Dermis microvascular lymphatic vessel endothelial cell (primary cell): Measurements from ENCODE around the gene RNF26. TPM values are rescaled to one million over a fixed set of nuclear protein-coding genes. Genes with fewer than 3 reads are reported as not detected.

Experiments used
- DNase-seq, 2 donors: peaks; one replicate each; pipeline versions ENCODE4 v3.0.0 to v3.0.0-alpha.2; 2010; ENCODE audit warnings: low read depth in 2 of 2
- total RNA-seq: library from RNA; depleted of rRNA; stranded (reverse); fragments of >200 nt; gene quantifications from 2 replicates; pipeline ENCODE4 v1.2.1, GENCODE V29; 2014

Gene RNF26
- total RNA-seq, 1 donor from 2014 or later = 2.6 TPM

DNA sequence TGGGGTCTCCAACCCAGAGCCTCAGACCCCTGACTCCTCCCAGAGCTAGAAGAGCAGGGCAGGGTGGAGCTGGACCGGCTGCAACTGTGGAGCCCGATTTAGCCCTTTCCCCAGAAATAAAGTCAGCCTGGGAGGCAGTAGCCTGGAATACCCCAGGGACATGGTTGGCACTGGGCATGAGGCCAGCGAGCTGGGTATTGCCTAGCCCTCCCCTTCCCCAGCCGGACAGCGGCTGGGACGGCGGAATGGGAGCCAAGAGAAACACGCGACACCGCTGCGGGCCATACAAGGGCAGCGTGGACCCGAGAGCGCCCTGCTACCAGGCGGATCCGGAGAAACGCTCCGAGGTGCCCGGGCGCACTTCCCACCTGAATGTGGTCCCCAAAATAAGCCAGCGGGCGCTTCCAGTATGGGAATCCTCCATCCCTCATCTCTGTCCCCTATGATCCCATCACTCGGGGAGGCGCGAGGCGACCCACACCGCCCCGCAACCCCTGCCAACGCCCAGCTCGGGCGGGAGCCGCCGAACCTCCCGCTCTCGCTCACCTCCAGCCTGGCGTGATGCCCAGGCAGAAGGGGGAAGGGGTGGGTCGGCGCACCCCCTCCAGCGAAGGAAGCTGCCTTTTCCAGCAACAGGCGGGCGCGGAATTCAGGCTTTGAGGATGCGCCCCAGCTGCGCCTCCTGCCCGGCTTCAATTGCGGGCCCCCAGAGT, 18.2 kb upstream of the RNF26 start:
- DNase-seq = peak in 1 of 2 donors; percentile 61

DNA sequence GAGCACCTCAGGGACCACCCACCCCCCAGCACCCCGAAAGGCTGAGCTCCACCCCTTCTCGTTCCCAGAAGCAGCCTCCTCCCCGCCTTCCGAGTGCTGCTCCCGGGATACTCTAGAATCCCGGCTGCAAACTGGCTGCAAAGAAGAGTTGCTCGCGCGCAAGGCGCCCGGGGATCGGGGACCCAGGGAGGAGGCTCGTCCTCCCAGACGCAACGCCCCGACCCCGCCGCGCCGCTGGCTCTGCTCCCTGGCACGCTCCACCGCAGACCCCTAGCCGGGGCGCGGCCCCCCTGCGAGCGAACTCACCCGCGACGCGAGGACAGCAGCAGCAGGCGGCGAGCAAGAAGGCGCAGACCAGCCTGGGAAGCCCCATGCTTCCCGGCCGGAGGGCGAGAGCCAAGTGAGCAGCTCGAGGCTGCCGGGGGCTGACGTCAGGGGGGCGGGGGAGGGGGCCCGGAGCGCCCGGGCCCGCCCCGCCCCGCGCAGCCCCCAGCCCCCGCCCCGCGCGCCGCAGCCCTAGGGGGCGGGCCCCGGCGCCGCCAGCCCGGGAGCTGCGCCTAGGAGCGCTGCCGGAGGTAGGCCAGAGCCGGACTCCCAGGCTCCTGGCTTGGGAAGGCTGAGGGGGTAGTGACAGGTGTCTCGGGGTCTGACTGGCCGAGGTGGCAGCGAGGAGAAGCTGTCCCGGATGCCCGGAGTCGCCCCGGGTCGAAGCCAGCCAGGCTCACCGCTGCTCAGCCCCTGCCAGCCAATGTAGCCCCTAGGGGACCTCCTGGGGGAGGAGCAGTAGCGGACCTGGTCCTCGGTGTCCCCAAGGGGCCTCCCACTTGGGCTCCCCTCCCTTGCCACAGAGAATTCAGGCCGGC, 17.4 kb upstream of the RNF26 start, which contains the start of gene MCAM:
TSS of gene MCAM (minus strand) at position 402 of the 863 bp plus-strand sequence. CDS start at position 373, 29 bp downstream.
- DNase-seq = peak in 1 of 2 donors; percentile 72

DNA sequence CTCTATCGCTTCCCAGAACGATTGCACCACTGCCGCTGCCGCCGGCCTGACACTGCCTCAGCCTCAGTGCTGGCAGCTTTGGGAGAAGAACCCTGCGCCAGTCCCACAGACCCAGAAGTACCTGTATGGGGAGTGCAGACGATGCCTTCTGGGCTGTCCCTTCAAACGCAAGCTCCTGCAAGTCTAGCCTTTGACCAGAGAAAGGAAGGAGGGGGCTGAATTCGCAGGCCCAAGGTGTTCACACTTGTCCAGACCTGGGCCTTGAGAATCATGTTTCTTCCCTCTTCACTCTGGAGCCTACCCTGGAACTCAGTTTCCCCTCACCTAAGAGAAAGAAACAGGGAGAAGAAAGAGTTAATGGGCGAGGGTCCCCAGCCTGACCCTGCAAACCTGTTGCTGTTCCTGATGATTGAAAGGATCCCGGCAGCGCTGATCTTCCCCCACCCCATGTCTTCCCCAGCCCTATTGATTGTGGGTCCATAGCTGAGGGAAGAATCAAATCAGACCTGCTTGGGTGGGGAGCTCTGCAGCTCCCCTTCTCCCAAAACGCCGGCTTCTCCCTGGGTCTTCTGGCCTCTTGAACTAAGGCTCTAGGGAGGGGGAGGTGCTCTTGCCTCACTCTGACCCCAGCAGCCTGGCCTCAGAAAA, 16.6 kb upstream of the RNF26 start:
- no peak for DNase-seq

DNA sequence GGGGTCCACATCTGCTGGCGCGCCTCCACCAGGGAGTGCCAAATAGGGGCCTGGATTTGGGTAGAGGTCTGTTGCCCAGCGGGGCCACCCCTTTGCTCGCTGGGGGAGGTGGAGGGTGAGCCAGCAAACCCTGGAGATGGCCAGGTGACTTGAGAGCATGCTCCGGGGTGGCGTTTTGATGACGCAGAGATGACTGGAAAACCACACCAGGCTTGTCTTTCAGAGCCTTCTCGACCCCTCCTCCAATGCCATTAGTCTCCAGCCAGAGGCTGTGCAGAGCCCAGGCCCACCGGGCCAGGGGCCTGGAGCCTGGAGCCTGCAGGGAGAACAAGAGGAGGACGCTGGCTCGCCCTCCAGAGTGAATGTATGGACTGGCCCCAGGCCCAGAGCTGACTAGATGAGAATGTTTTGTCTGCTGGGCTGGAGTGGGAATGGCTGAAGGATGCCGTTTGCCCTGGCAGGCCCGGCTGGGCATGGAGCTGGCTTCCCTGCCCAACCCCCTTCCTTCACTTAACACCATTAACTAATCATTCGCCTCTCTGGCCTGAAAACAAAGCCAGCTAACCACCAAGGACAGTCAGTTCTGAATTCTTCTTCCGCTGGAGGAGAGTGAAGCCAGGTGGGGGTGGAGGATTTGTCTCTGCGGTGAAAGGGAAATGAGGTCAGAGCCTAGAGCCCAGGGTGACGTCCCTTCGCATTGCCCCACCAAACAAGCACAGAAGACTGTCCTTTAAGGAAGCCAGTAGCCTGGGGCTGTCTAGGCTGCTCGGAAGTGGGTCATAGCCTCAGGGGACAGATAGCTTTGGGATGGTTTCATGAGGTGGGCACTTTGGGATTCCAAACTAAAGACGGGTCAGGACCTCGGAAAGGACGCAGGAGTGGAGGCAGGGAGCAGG, 15.8 kb upstream of the RNF26 start:
- peak in 1 of 2 donors; percentile 78 for DNase-seq

DNA sequence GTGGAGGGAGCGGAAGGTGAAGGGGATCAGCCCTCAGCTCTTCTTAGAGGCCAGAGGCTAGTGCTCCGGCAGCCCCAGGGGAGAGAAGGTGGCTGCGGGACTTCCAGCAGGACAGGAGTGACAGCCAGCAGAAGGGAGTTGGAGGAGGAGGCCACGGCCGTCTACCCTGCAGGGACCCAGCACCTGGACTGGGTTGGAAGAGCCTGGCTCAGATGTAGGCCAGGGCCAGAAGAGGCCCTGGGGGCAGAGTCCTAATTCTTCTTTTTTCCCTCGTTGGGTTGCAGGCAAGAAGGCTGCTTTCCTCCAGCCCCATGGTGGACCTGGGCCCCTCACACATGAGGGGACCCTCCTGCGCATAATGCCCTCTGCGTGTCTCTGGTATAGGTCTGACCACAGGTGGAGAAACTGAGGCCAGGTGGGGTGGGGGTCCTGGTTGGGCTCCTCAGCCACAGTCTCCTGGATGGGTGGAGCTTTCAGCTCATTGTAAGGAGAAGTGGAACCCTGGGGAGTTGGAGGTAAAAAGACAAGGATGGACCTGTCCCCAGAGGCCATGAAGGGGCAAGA, 15.1 kb upstream of the RNF26 start:
- DNase-seq = no peak

DNA sequence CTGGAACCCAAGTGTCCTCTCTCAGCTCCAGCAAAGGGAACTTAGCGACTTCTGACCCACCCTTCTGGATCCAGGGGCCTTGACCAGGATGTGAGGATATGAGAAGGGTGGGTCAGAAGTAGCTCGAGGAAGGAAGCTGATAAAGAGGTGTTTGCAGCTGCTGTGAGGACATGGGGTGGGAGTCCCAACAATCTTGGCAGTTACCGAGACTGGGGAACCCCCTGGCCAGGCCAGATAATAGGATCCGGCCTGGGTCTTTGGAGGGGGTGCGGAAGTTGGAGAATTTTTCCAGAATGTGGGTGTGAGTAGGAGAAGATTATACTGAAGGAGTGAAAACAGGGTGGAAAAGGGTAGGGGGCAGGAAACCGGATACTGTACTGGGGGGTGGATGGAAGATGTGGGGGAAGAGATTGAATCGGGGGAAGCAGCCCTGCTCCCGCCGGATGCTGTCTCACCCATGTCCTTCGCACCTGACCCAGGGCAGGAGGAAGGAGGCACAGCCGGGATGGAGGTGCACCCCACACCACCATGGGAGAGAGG, 14.6 kb upstream of the RNF26 start:
- DNase-seq = peak in 1 of 2 donors; percentile 75

DNA sequence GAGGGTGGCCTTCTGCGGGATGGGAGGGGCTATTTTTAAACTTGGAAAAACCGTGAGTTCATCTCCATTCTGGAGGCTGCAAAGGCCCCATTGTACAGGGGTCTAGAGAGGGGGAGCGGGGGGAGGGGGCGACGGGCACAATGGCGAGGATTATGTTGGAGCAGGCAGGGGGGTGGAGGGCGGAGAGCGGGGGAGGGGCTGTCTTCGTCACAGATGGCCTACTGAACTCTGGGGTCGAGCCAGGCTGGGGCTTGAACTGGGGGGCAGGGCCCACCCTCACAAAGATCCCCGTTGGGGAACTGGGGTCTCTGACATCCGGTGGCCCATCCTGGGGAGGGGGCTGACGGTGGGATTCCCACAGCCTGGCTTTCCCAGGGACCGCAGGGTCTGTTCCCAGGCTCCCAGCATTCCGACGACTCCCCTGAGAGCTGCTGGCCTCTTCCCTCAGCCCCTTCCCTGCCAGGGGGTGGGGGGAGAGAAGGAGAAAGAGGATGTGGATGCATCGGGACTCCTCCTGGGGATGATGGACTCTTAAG, 14.0 kb upstream of the RNF26 start:
- DNase-seq = peak in 1 of 2 donors; percentile 48

DNA sequence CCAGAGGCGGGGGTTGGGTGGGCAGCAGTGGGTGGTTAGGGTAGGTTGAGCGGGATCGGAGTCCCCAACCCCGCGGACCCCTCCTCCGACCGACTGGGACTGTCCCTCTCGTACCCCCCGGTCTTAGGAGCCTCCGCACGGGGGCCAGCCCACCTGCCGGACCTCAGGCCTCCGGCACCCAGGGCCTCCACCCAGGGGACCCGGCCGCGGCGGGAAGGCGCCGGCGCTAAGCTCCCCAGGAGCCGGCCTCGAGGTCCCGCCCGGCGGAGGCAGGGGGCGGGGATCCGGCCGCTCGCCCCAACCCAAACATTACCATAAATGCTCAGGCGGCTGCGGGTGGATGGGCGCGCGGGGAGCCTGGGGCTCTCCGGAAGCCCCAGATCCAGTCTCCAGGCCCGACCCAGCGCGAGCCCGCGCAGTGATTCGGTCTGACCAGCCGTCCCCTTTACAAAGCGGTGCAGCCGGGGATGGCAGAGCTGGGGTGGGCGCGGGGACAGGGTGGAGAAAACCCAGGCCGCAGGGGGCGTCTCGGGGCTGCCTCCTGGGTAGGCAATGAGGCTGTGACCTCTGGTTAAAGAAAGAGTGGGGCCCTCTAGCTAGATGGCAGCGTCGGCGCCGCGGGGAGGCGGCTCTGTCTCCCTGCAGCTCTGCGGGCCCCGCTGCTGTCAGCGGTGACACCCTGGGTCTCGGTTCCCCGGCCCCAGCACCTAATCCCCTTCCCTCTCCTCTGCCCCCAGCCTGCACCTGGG, 13.4 kb upstream of the RNF26 start:
- DNase-seq = peak in 1 of 2 donors; percentile 66

DNA sequence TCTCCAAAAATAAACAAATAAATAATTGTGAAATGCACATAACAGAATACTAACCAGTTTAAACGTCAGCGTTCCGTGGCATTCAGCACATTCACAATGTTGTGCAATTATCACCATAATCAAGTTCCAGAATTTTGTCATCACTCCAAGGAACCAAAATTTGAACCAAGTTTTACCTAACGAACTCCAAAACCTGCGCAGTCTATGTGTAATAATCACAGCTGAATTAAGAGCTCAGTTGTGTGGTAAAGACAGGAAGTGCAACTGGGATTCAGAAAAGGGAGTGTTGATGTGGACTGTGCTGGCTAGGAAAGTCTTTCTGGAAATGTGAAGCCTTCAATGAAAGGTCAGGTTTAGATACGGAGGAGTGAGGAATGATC, 12.0 kb upstream of the RNF26 start:
- no peak for DNase-seq

DNA sequence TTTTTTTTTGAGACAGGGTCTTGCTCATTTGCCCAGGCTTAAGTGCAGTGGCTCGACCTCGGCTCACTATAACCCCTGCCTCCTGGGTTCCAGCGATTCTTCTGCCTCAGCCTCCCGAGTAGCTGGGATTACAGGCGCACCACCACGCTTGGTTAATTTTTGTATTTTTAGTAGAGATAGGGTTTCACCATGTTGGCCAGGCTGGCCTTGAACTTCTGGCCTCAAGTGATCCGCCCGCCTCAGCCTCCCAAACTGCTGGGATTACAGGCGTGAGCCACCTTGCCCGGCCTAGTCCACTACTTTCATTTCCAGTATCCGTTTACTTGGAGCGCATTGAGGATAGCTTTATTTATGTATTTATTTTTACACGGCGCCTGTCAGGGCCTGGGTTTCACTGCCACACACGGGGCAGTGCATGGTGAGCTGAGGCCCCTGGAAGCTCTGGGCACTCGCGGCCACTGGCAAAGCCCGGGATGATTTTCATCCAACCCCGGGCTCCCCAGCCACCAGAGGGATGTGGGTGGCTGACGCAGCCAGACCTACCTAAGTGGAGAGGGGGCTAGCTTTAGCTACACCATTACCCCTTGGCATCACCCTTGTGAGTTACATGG, 11.3 kb upstream of the RNF26 start:
- no peak for DNase-seq

DNA sequence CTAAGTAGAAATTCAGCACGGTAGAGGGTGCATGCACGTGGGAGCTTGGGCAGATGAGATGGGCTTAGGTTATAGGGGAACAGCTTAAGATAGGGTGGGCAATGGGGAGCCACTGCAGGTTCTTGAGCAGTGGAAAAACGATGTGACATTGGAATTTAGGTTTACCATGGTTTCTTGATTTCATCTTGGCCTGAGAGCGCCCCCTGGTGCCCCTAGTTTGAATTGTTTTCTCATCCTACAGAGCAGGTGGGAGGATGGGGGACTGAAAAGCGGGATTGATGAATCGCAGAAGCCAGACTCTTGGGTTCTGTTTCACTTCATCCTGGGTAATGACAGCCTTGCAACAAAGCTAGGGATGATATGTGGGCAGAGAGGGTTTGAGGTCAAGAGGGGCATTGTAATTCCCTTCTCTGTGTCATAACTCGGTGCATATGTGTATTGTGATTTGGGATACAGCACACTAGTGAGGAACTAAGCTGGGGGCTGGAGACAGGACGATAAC, 10.7 kb upstream of the RNF26 start:
- DNase-seq = peak in 1 of 2 donors; percentile 69

DNA sequence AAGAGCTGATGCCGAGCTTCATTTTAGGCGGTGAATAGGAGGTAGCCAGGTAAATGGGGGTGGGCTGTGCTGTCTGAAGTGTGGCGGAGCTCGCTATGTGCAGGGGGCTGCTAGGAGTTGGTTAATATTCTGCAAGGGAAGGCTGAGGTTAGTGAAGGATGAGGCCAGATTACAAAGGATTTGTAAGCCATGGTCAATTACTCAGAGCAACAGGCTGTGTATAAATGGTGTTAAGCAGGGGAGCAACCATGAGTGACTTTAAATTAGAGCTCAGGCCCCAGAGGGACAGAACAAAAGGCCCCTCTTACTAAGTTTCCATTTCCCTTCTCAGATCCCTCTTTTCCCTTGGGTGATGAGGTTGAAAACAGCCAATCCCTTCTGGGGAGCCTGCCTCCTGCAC, 10.1 kb upstream of the RNF26 start:
- DNase-seq = no peak

DNA sequence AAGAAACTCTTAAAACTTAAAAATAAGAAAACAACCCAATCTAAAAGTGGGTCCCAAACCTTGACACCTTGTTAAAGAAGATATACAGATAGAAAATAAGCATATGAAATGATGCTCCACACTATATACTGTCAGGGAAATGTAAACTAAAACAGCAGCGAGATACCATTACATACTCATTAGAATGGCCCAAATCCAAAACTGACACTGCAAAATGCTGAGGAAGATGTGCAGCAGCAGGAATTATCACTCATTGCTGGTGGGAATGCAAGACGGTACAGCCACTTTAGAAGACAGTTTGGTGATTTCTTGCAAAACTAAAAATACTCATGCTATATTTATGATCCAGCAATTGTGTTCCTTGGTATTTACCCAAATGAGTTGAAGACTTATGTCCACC, 5.0 kb upstream of the RNF26 start:
- DNase-seq = no peak

DNA sequence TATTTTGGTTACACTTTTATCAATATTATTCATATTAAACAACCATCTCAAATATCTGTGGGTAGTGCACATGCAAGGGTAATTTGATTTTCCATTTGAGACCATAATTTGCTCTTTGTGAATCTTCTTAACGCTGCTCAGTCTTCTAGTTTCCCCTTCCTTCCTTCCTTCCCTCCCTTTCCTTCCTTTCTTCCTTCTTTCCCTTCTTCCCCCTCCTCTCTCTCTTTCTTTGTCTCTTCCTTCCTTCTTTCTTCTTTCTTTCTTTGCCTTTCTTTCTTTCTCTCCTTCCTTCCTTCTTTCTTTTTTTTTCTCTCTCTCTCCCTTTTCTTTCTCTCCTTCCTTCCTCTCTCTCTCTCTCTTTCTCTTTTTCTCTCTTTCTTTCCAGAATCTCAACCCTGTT, 4.1 kb upstream of the RNF26 start:
- no peak for DNase-seq

DNA sequence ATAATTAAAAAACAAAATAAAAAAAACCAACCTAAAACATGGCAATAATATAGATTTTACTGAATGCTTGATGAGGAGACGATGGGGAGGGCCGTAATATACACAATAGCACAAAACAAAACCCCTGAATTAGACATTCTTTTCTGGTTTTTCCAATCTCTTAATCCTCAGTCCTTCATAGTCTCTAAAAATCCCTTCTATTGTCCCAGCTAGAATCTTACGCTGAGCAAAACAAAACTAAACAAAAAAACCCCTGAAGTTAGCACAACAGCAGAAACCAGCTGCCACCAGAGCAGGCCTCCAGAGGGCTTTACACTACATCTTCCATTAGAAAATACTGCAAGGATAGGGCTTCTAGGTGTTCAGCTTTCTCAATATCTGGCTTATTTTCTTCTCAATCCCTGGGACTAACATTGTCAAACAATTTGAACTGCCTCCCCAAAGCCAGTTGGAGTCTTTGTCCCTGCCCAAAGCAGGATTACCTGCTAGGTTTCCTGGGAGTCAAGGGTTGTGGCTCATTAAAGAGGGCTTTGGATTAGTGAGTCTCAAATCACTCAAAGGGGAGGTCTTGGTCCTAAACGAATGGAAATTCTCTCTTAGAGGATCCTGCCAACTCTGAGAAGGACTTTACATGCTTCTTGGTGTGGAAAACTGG, 2.1 kb upstream of the RNF26 start:
- DNase-seq = no peak

DNA sequence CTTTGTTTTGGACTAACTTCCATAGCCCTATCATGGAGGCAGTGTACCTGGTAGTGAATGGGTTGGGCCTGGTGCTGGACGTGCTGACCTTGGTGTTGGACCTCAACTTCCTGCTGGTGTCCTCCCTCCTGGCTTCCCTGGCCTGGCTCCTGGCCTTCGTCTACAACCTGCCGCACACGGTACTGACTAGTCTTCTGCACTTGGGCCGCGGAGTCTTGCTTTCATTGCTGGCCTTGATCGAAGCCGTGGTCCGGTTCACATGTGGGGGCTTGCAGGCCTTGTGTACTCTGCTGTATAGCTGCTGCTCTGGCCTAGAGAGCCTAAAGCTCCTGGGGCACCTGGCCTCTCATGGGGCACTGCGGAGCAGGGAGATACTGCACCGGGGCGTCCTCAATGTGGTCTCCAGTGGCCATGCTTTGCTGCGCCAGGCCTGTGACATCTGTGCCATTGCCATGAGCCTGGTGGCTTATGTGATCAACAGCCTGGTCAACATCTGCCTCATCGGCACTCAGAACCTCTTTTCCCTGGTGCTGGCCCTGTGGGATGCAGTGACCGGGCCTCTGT, 846 bp downstream of the RNF26 start:
- no peak for DNase-seq

DNA sequence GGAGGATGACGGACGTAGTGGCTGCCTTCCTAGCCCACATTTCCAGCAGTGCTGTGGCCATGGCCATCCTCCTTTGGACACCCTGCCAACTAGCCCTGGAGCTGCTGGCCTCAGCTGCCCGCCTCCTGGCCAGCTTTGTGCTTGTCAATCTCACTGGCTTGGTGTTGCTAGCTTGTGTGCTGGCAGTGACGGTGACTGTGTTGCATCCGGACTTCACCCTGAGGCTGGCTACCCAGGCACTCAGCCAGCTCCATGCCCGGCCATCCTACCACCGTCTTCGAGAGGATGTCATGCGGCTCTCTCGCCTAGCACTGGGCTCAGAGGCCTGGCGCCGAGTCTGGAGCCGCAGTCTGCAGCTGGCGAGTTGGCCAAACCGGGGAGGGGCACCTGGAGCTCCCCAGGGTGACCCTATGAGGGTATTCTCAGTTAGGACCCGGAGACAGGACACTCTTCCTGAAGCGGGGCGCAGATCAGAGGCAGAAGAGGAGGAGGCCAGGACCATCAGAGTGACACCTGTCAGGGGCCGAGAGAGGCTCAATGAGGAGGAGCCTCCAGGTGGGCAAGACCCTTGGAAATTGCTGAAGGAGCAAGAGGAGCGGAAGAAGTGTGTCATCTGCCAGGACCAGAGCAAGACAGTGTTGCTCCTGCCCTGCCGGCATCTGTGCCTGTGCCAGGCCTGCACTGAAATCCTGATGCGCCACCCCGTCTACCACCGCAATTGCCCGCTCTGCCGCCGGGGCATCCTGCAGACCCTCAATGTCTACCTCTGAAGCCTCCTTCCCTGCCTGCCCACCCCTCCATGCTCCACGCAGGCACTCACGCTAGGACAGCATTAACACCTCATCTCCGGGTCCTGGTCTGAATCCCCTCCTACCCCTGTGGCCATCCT, 1.6 kb downstream of the RNF26 start:
- no peak for DNase-seq
